GM18511 (cell line): ENCODE measurements around the gene NAALADL2.
"Not testable (repeated sequence)": the region's sequence is repeated elsewhere in the genome, so short reads cannot be mapped to it uniquely, and the experiment has no call there.

ENCODE experiments used
- ATAC-seq: cut with Tn5 transposase; IDR thresholded peaks from one replicate; pipeline ENCODE4 v1.9.1; 2021; ENCODE audit warnings: mild to moderate bottlenecking, moderate library complexity; ENCODE audit not compliant: unreplicated experiment

The NAALADL2 gene

DNA sequence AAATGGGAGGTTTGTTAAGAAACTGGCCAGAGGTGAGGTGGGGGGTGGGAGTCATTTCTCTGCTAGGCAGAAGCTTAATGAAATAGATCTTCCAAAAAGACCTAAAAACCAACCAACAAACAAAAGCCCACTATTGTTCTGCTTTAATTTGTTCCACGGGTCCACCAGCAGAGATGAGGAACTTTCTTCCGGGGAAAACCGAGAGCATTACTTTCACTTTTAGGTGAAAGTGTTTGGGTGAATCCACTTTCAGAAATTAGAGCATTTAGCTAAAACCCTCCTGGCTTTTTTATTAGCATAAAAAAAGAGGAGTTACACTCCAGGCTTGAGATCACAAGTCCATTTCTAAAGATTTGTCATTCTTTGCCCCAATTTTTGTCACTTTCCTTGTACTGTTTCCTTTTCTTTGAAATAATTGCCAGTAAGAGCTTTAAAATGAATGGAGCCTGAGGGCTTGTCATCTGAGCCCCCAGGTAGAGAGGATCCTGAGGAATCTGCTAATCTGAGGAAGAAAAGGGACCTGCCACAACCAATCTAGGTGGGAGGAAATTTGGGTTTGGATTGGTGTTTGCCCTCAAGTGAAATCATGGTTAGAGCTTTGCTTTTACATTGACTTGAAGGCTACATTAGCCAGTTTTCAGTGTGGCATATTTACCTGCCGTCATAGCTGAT lies 667.6 kb downstream of the NAALADL2 start:
- no peak for ATAC-seq

DNA sequence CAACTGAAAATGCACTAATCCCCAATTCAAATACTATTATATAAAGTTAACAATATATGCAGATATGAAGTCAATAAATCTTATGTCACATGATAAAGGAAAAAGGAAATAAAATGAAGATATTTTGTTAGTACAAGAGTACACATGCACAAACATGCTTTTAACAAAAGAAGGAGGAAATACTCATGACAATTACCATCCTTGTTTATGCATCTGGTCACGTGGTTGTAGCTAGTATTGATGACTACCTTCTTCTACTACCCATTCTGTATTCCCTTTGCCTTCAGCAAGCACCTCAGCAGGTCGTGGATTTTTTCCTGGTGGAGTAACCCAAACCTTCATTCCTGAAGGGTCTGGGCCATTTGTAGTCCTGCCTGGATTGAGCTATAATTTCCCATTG lies 669.6 kb downstream of the NAALADL2 start:
- not testable (repeated sequence) for ATAC-seq

DNA sequence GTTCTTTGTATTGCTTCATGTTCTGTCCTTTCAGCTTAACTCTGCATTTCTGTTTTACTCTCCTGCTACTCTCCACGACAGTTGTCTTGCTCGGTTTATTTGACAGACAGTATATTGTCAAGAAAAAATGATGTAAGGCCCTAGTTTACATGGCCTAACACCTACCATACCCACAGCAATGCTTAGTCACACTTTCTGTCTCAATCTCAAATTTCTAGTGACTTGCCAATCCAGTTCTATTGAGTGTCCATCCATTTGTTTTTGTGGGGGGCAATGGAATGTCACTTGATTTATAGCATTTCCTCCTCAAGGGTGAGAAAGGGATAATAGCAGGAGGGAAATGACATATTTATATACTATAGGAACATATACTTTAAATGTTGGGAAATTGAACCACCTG lies 676.2 kb downstream of the NAALADL2 start:
- no peak for ATAC-seq

DNA sequence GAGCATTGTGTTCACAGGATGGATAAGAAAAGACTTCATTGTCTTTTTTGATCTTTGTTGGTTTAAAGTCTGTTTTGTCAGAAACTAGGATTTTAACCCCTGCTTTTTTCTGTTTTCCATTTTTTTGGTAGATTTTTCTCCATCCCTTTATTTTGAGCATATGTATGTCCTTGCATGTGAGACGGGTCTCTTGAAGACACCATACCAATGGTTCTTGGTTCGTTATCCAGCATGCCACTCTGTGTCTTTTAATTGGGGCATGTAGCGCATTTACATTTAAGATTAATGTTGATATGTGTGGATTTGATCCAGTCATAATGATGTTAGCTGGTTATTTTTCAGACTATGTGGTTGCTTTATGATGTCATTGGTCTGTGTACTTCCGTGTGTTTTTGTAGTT lies 687.0 kb downstream of the NAALADL2 start:
- no peak for ATAC-seq

DNA sequence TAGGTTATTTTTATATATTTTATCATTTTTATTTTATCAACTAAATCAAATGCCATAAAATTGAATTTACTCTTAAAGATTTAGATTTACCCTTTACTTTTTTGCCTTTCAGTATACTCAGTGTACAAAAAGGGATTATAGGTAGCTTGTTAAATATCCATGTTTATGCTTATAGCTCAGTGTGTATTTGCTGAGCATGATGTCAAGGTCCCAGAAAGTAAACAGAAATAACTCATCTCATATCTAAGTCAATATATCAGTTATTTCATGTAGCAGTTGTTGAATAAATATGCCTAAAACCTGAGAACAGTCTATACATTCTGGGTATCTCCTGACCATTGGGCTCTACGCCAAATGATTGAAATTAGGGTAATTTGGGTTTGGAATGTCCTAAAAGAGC lies 693.8 kb downstream of the NAALADL2 start:
- ATAC-seq, result no peak

DNA sequence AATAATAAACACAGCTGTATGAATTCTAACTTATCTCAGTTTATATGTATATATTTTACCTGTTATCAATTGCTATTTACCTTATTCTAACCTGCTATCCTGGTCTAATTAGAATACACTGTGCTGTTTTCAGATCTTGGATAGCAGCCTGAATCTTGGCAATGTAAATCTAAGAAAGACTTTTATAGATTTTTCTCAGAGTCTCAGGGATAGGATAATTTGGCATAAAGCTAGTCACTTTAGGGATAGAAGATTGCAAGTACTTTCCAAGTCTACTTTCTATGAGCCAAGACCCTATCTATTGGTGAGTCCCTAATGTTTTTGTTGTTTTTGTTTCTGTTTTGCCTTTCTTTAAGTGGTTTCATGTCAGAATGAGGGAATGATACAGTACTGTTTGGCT lies 695.7 kb downstream of the NAALADL2 start:
- ATAC-seq, result no peak

DNA sequence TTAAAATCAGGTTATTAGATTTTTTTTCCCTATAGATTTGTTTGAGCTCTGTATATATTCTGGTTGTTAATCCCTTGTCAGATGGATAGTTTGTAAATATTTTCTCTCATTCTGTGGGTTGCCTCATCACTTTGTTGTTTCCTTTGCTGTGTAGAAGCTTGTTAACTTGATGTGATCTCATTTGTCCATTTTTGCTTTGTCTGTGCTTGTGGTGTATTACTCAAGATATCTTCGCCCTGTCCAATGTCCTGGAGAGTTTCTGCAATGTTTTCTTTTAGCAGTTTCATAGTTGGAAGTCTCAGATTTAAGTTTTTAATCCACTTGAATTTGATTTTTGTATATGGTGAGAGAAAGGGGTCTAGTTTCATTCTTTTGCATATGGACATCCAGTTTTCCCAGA lies 699.1 kb downstream of the NAALADL2 start:
- no peak for ATAC-seq

DNA sequence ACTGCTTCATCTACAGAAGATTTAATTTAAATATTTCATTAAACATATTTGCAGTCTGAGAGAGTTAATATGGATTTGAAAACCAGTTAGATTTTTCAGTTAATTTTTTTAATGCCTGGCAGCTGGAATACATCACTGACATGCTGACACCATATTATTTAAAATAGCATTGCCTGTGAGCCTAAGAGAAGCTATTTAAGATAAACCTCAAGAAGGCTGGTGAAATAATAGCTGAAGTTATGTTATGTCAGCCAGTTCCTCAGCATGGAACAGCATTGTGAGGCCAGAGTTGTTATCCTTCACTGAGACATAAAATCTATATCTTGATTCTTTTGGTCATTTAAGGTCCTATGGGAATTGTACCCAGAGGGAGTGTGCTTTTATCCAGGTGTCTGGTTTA lies 705.2 kb downstream of the NAALADL2 start:
- no peak for ATAC-seq

DNA sequence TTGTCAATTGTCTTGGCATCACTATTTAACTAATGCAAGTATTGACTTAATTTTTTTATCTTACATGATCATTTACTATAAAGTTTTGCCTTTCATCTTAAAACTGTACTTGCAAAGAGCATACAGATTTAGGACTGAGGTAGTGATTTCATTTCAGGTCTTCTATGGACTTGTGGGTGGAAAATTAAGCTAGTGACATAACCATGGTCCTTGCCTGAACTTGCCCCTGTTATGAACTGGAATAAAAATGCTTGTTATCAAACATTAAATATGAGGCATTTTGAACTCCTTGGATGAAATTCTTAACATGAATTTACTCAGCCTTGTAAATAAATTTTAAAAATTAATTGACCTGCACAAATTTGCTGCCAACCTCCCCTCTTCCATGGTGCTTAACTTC lies 712.0 kb downstream of the NAALADL2 start:
- no peak for ATAC-seq

DNA sequence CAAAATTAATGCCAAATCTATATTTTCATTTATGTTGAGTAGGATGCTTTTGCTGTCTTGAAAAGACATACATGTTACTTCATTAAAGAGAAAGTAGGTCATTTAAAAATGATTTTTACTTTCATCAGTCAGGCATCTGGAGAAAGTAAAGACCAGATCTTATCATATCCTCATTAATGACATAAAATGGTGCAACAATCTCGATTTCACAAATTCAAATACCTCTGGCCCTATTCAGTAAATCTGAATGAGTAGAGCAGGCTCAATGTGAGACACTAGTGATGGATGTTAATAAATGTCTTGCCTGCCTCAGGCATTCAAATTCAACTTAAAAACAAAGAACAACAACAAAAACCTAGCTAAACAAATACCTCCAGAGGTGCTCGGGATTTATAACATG lies 714.1 kb downstream of the NAALADL2 start:
- no peak for ATAC-seq

DNA sequence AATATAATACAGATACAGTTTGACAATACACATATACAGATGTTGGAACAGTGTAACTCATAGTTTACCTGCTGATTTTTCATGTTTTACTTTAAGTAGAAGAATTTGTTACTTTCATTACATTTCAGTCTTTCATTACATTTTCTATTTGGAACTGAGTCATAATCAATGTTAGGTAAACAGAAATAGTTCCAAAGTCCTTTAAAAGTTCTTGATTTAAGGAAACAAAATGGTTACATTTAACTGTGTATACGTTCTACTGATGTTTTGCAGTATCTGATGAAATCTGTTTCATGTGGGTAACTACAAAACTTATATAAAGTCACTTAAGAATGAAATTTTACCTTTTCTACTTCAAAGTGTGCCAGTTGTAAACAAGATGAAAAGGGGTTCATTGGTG lies 721.2 kb downstream of the NAALADL2 start:
- ATAC-seq, result no peak

DNA sequence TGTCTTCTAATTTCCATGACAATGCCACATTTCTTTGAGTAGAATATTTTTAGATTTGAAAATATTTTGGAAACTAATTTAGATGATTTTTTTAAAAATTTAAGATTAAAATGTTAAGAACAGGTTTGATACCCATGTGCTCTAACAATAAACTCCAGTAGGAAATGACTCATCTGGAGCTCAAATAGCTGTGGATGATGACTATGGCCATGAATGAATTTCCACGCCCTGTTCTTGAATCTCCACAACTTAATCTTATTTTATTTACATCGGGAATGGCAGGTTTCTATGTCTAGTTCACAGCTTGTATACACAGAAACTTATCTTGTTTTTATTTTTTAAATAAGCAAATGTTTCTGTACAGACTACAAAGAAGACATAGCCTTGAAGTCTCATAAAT lies 726.8 kb downstream of the NAALADL2 start:
- no peak for ATAC-seq

DNA sequence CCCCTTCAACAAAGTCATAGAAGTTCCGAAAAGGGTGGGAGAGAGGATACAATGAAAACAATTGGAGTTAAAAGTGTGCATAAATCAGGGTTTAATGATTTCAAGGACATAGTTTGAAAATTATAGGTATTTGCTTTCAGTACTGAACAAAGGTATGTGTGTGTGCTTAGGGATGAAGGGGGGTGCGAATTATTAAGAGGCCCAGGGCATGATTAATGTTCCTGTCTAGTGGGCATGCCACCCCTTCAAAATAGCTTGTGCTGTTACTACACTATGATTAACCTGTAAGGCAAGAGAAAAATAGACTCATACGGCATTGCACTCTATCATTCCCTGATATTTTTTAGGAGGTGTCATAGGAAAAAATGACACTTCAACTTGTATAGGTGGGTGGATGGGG lies 731.6 kb downstream of the NAALADL2 start:
- no peak for ATAC-seq

DNA sequence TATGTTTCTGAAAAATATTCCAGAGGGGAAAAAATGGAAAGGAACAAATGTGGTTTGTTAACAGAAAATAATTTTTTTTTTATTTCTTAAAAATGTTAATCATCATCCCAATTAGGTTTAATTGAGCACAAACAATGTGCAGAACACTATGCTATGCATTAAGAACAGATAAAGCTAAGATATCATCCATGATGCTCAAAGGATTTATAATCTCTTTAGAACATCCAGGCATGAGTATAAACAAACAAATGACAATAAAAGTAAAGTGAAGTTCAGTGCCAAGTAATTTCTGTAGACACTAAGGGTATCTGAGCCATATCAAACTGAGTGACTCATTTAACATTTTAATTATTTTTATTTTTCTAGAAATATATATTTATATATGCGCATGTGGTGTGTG lies 732.2 kb downstream of the NAALADL2 start:
- no peak for ATAC-seq

DNA sequence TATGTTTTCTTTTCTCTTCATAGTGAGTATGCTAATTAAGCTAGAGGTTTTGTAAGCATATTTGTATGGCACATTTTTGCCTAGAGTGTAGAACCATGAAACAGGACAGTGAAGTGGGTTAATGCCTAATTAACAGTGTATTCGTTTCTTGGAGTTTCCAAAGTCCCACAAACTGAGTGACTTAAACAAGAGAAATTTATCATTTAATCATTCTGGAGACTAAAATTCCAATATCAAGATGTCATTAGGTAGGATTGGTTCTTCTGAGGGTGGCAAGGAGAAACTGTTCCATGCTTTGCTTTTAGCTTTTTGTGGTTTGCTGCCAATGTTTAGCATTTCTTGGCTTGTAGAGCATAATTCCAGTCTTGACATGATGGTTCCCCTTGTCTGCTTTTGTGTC lies 734.2 kb downstream of the NAALADL2 start:
- no peak for ATAC-seq

DNA sequence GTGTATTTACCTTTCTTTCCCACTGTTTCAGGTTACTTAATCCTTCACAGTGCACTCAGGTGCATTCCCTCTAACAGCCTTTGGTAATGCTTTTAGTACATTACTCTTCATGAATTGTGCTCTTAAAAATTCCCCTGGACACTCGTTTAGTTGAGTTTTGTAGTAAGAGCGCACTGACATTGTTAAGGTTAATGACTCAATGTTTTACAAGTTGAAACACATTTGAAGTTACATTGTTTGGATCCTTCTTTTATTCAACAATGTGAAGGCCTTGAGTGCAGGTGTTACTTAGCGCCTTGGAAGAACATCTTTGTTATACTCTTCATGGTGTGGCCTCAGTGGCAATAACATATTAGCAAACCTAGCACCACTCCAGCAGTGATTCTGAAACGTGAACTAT lies 739.6 kb downstream of the NAALADL2 start:
- no peak for ATAC-seq

DNA sequence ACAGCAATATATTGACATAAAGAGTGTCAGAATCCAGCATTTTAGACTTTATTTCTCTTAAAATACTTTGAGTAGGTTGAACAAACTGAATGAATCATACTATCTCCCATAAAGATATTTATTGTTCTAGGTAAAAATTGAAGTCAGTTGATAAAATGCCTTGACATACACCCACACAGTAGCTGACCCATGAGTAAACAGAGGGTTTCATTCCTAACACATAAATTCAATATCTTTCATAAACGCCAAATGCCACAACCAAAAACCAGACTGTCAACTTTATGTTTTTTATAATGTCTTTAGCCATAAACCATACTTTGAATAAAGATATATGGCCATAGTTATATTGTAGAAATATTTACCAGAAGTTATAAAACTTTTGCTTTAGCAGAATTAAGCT lies 742.4 kb downstream of the NAALADL2 start:
- ATAC-seq, result no peak

DNA sequence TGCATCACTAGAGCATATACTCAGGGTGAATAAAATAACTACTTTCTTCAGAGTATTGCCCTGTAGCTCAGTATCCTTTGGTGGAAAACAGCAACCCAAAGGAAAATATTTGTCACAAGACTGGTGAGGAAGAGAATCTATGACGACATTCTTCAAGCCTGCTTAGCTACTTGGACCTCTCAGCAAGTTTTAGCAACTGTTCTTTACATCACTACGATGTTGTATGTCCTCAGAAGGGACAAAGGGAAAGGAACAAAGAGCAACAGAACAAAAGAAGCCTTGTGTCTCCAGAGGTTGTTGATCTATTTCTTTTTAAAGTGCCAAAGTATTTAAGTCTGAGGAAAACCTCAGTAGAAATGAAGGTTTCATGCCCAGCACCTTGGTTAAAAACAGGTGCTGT lies 746.7 kb downstream of the NAALADL2 start:
- ATAC-seq, result no peak

DNA sequence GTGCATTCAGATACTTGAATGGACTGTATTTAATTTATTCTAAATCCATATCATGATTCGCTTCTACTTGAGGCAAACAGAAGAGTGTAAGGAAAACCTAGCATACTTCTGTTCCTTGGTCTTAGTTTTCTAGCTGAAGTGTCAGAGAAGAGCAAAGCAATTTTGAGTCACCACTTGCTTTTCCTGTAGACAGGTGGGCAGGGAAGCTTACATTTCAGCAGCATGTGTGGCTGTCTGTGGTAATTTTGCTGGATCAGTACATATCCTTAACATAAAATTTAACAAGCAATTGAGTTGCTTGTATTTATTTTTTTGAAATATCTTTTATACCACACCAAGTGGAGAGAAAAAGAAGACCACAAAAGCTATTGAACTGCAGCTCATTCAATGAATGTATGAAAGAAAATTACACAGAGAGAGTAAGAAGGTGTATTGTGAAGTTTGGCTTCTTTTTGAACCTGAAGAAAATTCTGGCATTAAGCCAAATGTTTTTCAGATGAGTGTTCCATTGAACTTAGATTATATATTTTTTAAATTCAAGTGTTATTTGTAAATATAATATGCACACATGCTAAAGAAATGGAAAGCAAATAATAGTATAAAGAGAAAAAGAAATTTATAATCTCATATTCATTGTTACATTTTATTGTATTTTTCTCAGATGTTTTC lies 747.6 kb downstream of the NAALADL2 start:
- ATAC-seq, result no peak

DNA sequence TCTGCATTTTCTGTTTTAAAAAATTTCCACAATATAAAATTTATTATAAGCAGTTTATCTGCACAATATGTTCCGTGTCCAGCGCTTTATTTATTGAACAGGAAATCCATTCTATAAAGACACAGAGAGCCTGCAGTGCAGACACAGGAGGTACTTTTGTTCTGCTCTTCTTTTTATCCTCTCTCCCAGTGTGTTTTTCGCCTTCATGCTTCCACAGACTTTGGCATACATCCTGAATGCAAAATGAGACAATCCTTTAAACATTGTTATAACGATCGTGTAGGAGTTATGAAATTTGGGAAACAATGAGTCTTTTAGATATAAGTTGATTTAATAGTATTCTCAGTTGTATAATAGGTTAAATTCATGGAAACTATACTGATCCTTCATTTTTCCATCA lies 749.2 kb downstream of the NAALADL2 start:
- ATAC-seq, result no peak

DNA sequence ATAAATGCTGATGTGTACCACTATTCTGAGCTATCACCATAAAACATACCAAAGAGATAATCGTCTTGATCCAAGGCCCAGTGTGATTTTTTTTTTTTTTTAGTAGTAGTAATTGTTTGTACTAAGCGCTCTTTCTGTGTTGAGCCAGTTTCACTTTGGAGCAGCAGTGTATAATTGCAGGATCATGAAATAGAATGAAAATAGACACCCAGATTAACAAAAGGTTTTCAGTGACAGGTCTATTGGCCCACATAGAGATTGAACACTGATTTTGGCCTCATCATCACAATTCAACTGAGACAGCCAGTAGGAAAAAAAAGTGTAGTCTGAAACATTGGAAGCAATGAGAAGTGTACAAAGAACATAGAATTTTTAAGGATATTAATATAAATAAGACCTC lies 749.8 kb downstream of the NAALADL2 start:
- ATAC-seq, result no peak

DNA sequence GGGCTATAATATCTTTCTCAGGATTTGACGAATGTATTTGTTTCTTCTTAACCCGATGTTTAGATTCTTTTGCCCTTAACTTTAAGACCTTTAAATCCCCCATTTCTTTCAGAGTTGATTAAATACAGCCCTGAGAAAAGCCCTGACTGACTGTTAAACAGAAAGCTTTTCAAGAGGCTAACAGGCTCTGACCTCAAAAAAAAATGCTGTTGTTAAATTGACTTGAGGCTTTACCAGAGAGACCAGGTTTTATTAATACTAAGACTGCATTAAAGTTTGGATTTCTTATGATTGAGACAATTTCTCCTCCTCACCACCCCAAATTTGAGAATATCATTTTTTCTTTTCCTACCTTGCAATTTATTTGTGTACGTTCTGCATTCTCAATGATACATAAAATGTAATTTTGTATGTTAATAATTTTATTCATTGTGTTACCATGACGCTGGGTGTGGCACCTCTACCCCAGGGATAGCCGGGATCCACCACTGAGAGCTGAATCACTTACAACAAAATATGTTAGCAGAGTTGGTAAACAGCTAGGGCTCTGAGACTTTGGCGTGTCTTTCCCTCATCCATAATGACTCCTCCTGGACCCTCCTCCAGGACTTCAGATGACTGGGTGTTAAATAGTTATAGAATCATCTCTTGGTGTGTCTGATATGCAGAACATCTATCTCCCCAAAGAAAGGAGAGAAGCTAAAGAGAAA lies 753.5 kb downstream of the NAALADL2 start:
- no peak for ATAC-seq
